Measurements from ENCODE around the gene MARCHF4. TPM values are rescaled to one million over a fixed set of nuclear protein-coding genes. Genes with fewer than 3 reads are reported as not detected.

The MARCHF4 gene
- total RNA-seq (under 1 TPM; 0.12 to 0.16 TPM), polyA plus RNA-seq (ENCODE audit: insufficient read depth, low read depth, low replicate concordance) (0.09 TPM)
- long read RNA-seq, donor 1: 0 reads
- long read RNA-seq, donor 2: 0 reads

GRCh38 chr2:216371721-216372702, at the start of gene MARCHF4:
MARCHF4 (minus strand) TSS chr2:216372483; CDS start chr2:216370260, 2,223 bp downstream.
- 1% methylated on average over 41 to 60 of the region's 60 CpGs for WGBS, 2 donors
- Histone ChIP-seq H3K27me3 (no peaks in the 10 kb centered on the region), H3K27ac (no peak within 1 kb of the TSS), H3K36me3 (ENCODE audit: low read depth, missing control alignments) (no peaks in the 10 kb centered on the region), H3K4me3 (peak within 1 kb of the TSS; percentile 31 to 47), H3K4me1 (peaks cover 13% of the 10 kb centered on the region), H3K9me3 (no peaks in the 10 kb centered on the region)
- DNase-seq: peak; percentile 79
- no peak for TF ChIP-seq POLR2A (IDR thresholded peaks at IDR 0.05)
- no peak for TF ChIP-seq CTCF (IDR thresholded peaks at IDR 0.05)
- intact Hi-C loops (cut with DNase I; ENCODE audit: low total_unique reads): no loop called here

GRCh38 chr2:216420367-216421101, 48.3 kb upstream of the MARCHF4 start:
- H3K4me1 ChIP-seq: no peaks in the 10 kb centered on the region
- no peak for TF ChIP-seq POLR2A (IDR thresholded peaks at IDR 0.05)
- no peak for TF ChIP-seq CTCF (IDR thresholded peaks at IDR 0.05)
- H3K4me3 ChIP-seq: no peak overlapping the region
- intact Hi-C loops (cut with DNase I; ENCODE audit: low total_unique reads): no loop called here
- no peaks in the 10 kb centered on the region for H3K27me3 ChIP-seq
- H3K9me3 ChIP-seq: no peaks in the 10 kb centered on the region
- H3K27ac ChIP-seq: no peak overlapping the region
- WGBS, 2 donors: 91 to 97% methylated on average over 9 of the region's 9 CpGs
- no peaks in the 10 kb centered on the region for H3K36me3 ChIP-seq (ENCODE audit: low read depth, missing control alignments)
- DNase-seq: no peak

DNA sequence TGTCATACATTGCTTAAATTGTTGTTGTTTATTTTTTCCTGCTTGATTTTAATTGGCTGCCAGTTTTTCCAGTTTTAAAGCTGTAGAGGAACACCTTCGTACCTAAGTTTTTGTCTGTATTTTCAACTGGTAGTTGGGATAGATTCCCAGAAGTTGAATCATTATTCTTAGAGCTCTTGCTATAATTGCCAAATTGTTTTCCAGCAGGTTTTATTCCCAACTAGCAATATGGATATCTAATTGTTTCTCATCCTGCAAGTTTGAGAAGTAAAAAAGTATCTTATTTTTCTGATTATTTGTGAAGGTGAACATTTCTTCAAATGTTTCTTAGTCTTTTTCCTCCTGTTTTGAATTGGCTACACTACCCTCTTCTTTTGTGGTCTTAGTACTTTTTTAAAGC, 46.7 kb upstream of the MARCHF4 start:
- no peak for DNase-seq
- Histone ChIP-seq H3K4me3 (no peak overlapping the region), H3K27me3 (no peaks in the 10 kb centered on the region), H3K4me1 (no peaks in the 10 kb centered on the region), H3K27ac (no peak overlapping the region), H3K9me3 (no peaks in the 10 kb centered on the region), H3K36me3 (ENCODE audit: low read depth, missing control alignments) (no peaks in the 10 kb centered on the region)
- no peak for TF ChIP-seq CTCF (IDR thresholded peaks at IDR 0.05)
- TF ChIP-seq POLR2A (IDR thresholded peaks at IDR 0.05): no peak
- intact Hi-C loops (cut with DNase I; ENCODE audit: low total_unique reads): no loop called here
- 66 to 71% methylated on average over 1 of the region's 1 CpG for WGBS, 2 donors

DNA sequence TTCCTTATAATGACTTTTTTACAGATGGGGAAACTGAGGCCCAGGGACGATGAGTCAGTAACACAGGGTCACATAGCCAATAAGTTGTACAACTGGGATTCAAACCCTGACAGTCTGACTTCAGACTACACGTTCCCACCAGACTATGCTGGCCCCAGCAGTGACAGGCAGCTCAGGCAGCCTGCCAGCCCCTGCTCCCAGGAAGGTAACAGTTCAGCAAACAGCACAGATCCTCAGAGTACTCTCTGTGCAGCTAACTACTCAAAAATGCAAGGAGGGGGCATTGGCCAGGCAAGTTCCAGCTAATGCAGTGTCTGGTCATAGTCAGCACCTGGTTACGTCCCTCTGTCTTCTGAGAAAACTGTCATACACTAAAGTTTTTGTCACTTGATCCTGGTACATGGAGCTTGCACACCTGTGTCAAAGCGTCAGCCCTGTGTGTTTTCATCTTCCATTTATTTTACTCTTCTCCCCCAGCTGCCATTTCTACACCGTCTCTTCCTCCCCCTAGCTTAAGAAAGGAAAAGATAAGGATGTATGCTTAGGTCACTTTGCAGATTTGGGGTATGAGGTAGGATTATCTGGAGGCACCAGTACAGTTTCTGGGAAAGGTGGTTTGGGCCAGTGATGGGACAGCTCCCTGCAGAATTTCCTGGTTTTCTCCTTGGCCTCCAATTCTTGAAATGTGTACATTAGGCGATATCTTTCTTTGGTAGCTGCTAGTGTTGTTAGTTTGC, 44.5 kb upstream of the MARCHF4 start:
- H3K27ac ChIP-seq: no peak overlapping the region
- peaks cover 9% of the 10 kb centered on the region for H3K4me1 ChIP-seq
- no peak for DNase-seq
- 86 to 88% methylated on average over 6 of the region's 6 CpGs for WGBS, 2 donors
- H3K4me3 ChIP-seq: no peak overlapping the region
- intact Hi-C loops (cut with DNase I; ENCODE audit: low total_unique reads): no loop called here
- TF ChIP-seq CTCF (IDR thresholded peaks at IDR 0.05) (no peak), POLR2A (IDR thresholded peaks at IDR 0.05) (no peak)
- no peaks in the 10 kb centered on the region for H3K27me3 ChIP-seq
- no peaks in the 10 kb centered on the region for H3K9me3 ChIP-seq
- H3K36me3 ChIP-seq (ENCODE audit: low read depth, missing control alignments): no peaks in the 10 kb centered on the region
